A673 (cell line): ENCODE data around the gene LPP. TPM values are rescaled to one million over a fixed set of nuclear protein-coding genes. Genes with fewer than 3 reads are reported as not detected.
A peak's percentile ranks its signal among the peaks of the same experiment; 100 is the strongest.

Source experiments
- BruUV-seq: library from RNA; stranded (reverse); fragments of 400-500 nt; replicated peaks from 2 replicates; lab custom pipeline; 2021; lab: Mats Ljungman, UMichigan
- CTCF ChIA-PET: fragments of 300-600 bp; sonication (Branson Sonifier 250); formaldehyde crosslinking; loops from one replicate; lab custom pipeline; 2022; ENCODE audit warnings: antibody characterized with exemption; lab: Charles Lee
- POLR2A ChIA-PET: fragments of 300-600 bp; sonication (Branson Sonifier 250); formaldehyde crosslinking; loops from one replicate; lab custom pipeline; 2022; ENCODE audit warnings: antibody characterized with exemption; ENCODE audit not compliant: low non-redundant PET; lab: Charles Lee
- DNase-seq: peaks from one replicate; pipeline ENCODE4 v3.0.0-alpha.2; 2015; ENCODE audit warnings: low spot score
- H3K27ac ChIP-seq: fragments of 200-600 bp; sonication (generic); 2 replicates; pipeline ENCODE4 v1.5.1; 2016; ENCODE audit warnings: mixed run types, low read depth, mild to moderate bottlenecking, mixed read lengths, antibody characterized with exemption, low read length; ENCODE audit not compliant: poor library complexity, severe bottlenecking
- H3K27me3 ChIP-seq: fragments of 200-600 bp; sonication (generic); replicated peaks from 2 replicates; pipeline ENCODE4 v1.6.1; 2017; ENCODE audit warnings: mixed run types, low read depth, mild to moderate bottlenecking, mixed read lengths, antibody characterized with exemption, low read length; ENCODE audit not compliant: insufficient read depth, poor library complexity
- H3K36me3 ChIP-seq: fragments of 200-600 bp; sonication (generic); 2 replicates; pipeline ENCODE4 v1.6.1; 2016; ENCODE audit warnings: mixed run types, mild to moderate bottlenecking, mixed read lengths, antibody characterized with exemption, low read length; ENCODE audit not compliant: insufficient read depth, poor library complexity, severe bottlenecking
- H3K4me1 ChIP-seq: fragments of 200-600 bp; sonication (generic); 2 replicates; pipeline ENCODE4 v1.6.1; 2017; ENCODE audit warnings: mixed run types, mild to moderate bottlenecking, mixed read lengths, antibody characterized with exemption, low read length; ENCODE audit not compliant: insufficient read depth, poor library complexity, severe bottlenecking
- H3K4me3 ChIP-seq: fragments of 200-600 bp; sonication (generic); 2 replicates; pipeline ENCODE4 v1.5.1; 2016; ENCODE audit warnings: low read depth, mixed run types, mild to moderate bottlenecking, mixed read lengths, low read length; ENCODE audit not compliant: poor library complexity, severe bottlenecking
- H3K9me3 ChIP-seq: fragments of 200-600 bp; sonication (generic); 2 replicates; pipeline ENCODE4 v1.6.1; 2016; ENCODE audit warnings: mixed run types, low read depth, mild to moderate bottlenecking, mixed read lengths, antibody characterized with exemption, low read length; ENCODE audit not compliant: poor library complexity, severe bottlenecking
- EZH2 ChIP-seq: fragments of 200-600 bp; sonication (generic); IDR thresholded peaks from 2 replicates; pipeline ENCODE4 v1.6.1; 2017; ENCODE audit warnings: borderline replicate concordance, low read depth, mild to moderate bottlenecking, mixed read lengths, antibody characterized with exemption, low read length; ENCODE audit not compliant: poor library complexity, severe bottlenecking
- intact Hi-C: fragments of 100-400 bp; cut with micrococcal nuclease; formaldehyde crosslinking; loops from one replicate; pipeline ENCODE4 v1.10.0; 2022; ENCODE audit not compliant: unreplicated experiment
- total RNA-seq: library from RNA; stranded (reverse); gene quantifications from 2 replicates; pipeline ENCODE4 v1.2.3, GENCODE V29; 2021
- TF ChIP-seq, protein P1 (sequence below): fragments of 300-800, 200-600 bp; sonication (generic); conservative IDR thresholded peaks from 2 replicates; pipeline ENCODE4 v1.5.1; 2017; ENCODE audit warnings: low read depth, mild to moderate bottlenecking, antibody characterized with exemption, low read length, moderate library complexity, mixed read lengths

Gene LPP
- total RNA-seq, 1 experiment from 2014 or later: 39.7 TPM

DNA sequence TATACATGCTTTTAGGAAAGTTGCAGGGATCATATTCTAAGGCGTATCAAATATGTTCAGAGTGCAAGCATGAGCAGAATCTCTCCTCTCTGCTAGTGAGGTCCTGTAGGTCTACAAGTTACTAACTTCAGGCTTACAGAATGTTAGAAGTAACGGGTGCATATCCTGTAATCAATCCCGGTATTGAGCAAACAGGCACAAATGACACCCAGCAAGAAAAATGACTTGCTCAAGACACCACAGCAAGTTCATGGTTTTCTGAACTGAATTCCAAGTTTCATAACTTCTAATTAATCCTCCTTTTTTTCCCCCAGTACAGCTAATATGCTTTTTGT, 663.9 kb downstream of the LPP start:
- no peaks in the 10 kb centered on the region for H3K27me3 ChIP-seq
- ChIA-PET CTCF (no interaction called here), POLR2A (no interaction called here)
- no peaks in the 10 kb centered on the region for H3K36me3 ChIP-seq
- H3K4me3 ChIP-seq: no peak overlapping the region
- DNase-seq: no peak
- peaks cover 40% of the 10 kb centered on the region for H3K4me1 ChIP-seq
- no peaks in the 10 kb centered on the region for H3K9me3 ChIP-seq
- intact Hi-C loops: no loop called here
- TF ChIP-seq, protein P1, sequence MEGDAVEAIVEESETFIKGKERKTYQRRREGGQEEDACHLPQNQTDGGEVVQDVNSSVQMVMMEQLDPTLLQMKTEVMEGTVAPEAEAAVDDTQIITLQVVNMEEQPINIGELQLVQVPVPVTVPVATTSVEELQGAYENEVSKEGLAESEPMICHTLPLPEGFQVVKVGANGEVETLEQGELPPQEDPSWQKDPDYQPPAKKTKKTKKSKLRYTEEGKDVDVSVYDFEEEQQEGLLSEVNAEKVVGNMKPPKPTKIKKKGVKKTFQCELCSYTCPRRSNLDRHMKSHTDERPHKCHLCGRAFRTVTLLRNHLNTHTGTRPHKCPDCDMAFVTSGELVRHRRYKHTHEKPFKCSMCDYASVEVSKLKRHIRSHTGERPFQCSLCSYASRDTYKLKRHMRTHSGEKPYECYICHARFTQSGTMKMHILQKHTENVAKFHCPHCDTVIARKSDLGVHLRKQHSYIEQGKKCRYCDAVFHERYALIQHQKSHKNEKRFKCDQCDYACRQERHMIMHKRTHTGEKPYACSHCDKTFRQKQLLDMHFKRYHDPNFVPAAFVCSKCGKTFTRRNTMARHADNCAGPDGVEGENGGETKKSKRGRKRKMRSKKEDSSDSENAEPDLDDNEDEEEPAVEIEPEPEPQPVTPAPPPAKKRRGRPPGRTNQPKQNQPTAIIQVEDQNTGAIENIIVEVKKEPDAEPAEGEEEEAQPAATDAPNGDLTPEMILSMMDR: no peak
- TF ChIP-seq EZH2: no peak
- no peak overlapping the region for H3K27ac ChIP-seq
- no TSS peak for BruUV-seq

DNA sequence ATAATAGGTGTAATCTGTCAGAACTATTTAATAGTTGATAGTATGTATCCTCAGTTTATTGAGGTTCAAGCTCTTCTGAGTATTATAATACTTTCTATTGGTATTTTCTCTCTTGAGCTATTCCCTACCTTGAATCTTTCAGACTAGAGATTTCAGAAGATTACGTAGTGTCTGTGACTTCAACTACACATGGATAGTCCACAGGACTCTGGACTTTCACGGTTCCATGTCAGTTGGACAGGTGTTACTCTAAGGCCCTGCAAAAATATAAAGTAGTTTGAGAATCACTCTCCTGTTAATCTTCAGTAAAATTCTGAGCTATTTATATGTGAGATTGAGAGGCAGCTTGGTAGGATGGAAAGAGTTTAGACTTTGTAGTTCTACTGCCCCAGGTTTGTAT, 664.3 kb downstream of the LPP start:
- CTCF ChIA-PET: no interaction called here
- no peak overlapping the region for H3K4me3 ChIP-seq
- no peaks in the 10 kb centered on the region for H3K27me3 ChIP-seq
- no peaks in the 10 kb centered on the region for H3K9me3 ChIP-seq
- no peak overlapping the region for H3K27ac ChIP-seq
- TF ChIP-seq, protein P1: no peak
- H3K4me1 ChIP-seq: peaks cover 44% of the 10 kb centered on the region
- POLR2A ChIA-PET: interaction anchor here (0.6 kb wide), 1 partner anchor 99 kb away, joined by 3 read pairs; no protein-coding TSS in a partner anchor
- intact Hi-C loops: no loop called here
- no peak for DNase-seq
- H3K36me3 ChIP-seq: no peaks in the 10 kb centered on the region
- BruUV-seq: no TSS peak

- TF ChIP-seq, protein P1: no peak
- TF ChIP-seq EZH2: no peak
- BruUV-seq: no TSS peak
- no peaks in the 10 kb centered on the region for H3K27me3 ChIP-seq
- H3K4me3 ChIP-seq: no peak overlapping the region
- H3K27ac ChIP-seq: no peak overlapping the region
- CTCF ChIA-PET: no interaction called here
- no peaks in the 10 kb centered on the region for H3K36me3 ChIP-seq
- no peaks in the 10 kb centered on the region for H3K9me3 ChIP-seq
- peaks cover 46% of the 10 kb centered on the region for H3K4me1 ChIP-seq
- POLR2A ChIA-PET: no interaction called here
- DNase-seq: peak; percentile 42
- intact Hi-C loops: loop anchor here (10.0 kb wide), 1 partner anchor 1075 kb away; the partner anchor contains the start of gene BCL6
Observed at GRCh38 chr3:188819939-188820338, 666.0 kb downstream of the LPP start.
